Sigmoid colon (tissue), 4 donors: ENCODE results near the gene AGT.

Experiments
- CTCF ChIP-seq, 4 experiments: fragments of 450-650 bp in 3 of 4; fragments of 200-600 bp in 1 of 4; IDR thresholded peaks; one replicate each; pipeline ENCODE4 v1.5.1; 2016 to 2019; ENCODE audit warnings: antibody characterized with exemption in 4 of 4, mild to moderate bottlenecking in 3 of 4, moderate library complexity in 2 of 4
- POLR2A ChIP-seq, 2 donors: fragments of 450-650 bp; IDR thresholded peaks; one replicate each; pipeline ENCODE4 v1.6.1; 2016; ENCODE audit warnings: antibody characterized with exemption in 2 of 2, mild to moderate bottlenecking in 2 of 2, moderate library complexity in 2 of 2
- POLR2AphosphoS5 ChIP-seq, 4 donors: sonication (generic); formaldehyde crosslinking; IDR thresholded peaks; one replicate each; pipeline ENCODE4 v1.6.1; 2017; ENCODE audit warnings: antibody characterized with exemption in 4 of 4

DNA sequence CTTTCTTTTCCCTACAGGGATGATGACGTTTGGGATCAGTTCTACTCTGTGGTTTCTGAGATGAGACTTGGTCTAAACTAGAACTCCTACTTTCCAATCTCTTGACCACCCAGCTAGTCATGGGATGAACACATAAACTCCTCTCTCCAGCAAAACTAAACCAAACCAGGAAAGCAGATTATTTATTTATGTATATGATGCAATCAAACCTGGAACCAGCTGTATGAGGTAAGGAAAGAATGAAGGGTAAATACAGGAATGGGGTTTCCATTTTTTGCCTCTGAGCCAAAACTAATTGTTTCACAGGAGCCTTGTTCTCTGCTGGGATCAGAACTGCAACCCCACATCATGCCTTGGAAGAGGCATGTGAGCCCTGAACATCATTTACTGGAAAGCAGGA, 3.3 kb upstream of the AGT start:
- TF ChIP-seq CTCF (IDR thresholded peaks at IDR 0.05) (no peak), POLR2A (IDR thresholded peaks at IDR 0.05) (no peak), POLR2AphosphoS5 (IDR thresholded peaks at IDR 0.05) (no peak)
